SK-N-SH (cell line): Measurements from ENCODE around the gene INHBA. TPM values are rescaled to one million over a fixed set of nuclear protein-coding genes. Genes with fewer than 3 reads are reported as not detected.
A peak's percentile ranks its signal among the peaks of the same experiment; 100 is the strongest.

Experiments
- CTCF ChIA-PET: fragments of 300-600, 350-600 bp; formaldehyde crosslinking; extraction: SDS; loops from one replicate; lab custom pipeline; 2021; lab: Yijun Ruan, JAX
- POLR2A ChIA-PET: fragments of 350-600 bp; sonication (Branson Sonifier 250); formaldehyde crosslinking; extraction: SDS; loops from one replicate; lab custom pipeline; 2020; ENCODE audit warnings: antibody characterized with exemption, inconsistent platforms; lab: Yijun Ruan, JAX
- DNase-seq: peaks from one replicate; pipeline ENCODE4 v3.0.0; 2012
- H2AFZ ChIP-seq: fragments of 200-600 bp; sonication (generic); 2 replicates; pipeline ENCODE4 v1.8.1; 2016; ENCODE audit warnings: antibody characterized with exemption, mild to moderate bottlenecking, low read depth
- H3F3A ChIP-seq: fragments of 200-600 bp; sonication (generic); replicated peaks from 2 replicates; pipeline ENCODE3; 2016; ENCODE audit warnings: antibody characterized with exemption, mild to moderate bottlenecking; ENCODE audit not compliant: insufficient read depth
- H3K27ac ChIP-seq, 2 experiments: fragments of 200-500 bp in 1 of 2; fragments of 200-600 bp in 1 of 2; sonication (Bioruptor generic) in 1 of 2; sonication (generic), shearing (Covaris generic) in 1 of 2; 2 replicates each; pipeline versions ENCODE4 v1.5.1 to v1.6.1; 2014 to 2016; ENCODE audit warnings: low read depth in 2 of 2, inconsistent platforms in 1 of 2, low read length in 1 of 2, mild to moderate bottlenecking in 1 of 2, mixed read lengths in 1 of 2
- H3K27me3 ChIP-seq: fragments of 200-600 bp; sonication (generic), shearing (Covaris generic); 2 replicates; pipeline ENCODE4 v1.6.1; 2016; ENCODE audit warnings: mixed run types; ENCODE audit not compliant: insufficient read depth
- H3K36me3 ChIP-seq, 2 experiments: fragments of 200-500 bp in 1 of 2; fragments of 200-600 bp in 1 of 2; sonication (Bioruptor generic) in 1 of 2; sonication (generic) in 1 of 2; replicated peaks in 1 of 2; 2 replicates each; pipeline versions ENCODE3 to v1.5.1; 2014 to 2016; ENCODE audit warnings: low read length in 1 of 2, mild to moderate bottlenecking in 1 of 2; ENCODE audit not compliant: insufficient read depth in 2 of 2, control insufficient read depth in 1 of 2
- H3K4me1 ChIP-seq, 2 experiments: fragments of 200-500 bp in 1 of 2; fragments of 200-600 bp in 1 of 2; sonication (Bioruptor generic) in 1 of 2; sonication (generic), shearing (Covaris generic) in 1 of 2; 2 replicates each; pipeline versions ENCODE4 v1.5.1 to v1.6.1; 2014 to 2016; ENCODE audit warnings: low read depth in 1 of 2, low read length in 1 of 2, mixed run types in 1 of 2; ENCODE audit not compliant: insufficient read depth in 2 of 2, control insufficient read depth in 1 of 2
- H3K4me2 ChIP-seq: fragments of 200-600 bp; sonication (generic), shearing (Covaris generic); 2 replicates; pipeline ENCODE4 v1.6.1; 2017; ENCODE audit warnings: mixed run types
- H3K4me3 ChIP-seq, 2 experiments: fragments of 200-500 bp in 1 of 2; fragments of 200-600 bp in 1 of 2; sonication (Bioruptor generic) in 1 of 2; sonication (generic), shearing (Covaris generic) in 1 of 2; 2 replicates each; pipeline versions ENCODE4 v1.5.1 to v1.8.1; 2014 to 2016; ENCODE audit warnings: low read depth in 2 of 2, inconsistent platforms in 1 of 2, low read length in 1 of 2, mild to moderate bottlenecking in 1 of 2, mixed read lengths in 1 of 2, moderate library complexity in 1 of 2
- H3K79me2 ChIP-seq: fragments of 200-600 bp; sonication (generic); 2 replicates; pipeline ENCODE4 v1.8.1; 2017; ENCODE audit warnings: mild to moderate bottlenecking; ENCODE audit not compliant: insufficient read depth
- H3K9ac ChIP-seq: fragments of 200-600 bp; sonication (generic); 2 replicates; pipeline ENCODE4 v1.6.1; 2017; ENCODE audit warnings: mixed run types
- H3K9me2 ChIP-seq: fragments of 200-600 bp; sonication (generic); 2 replicates; pipeline ENCODE4 v1.6.1; 2017; ENCODE audit warnings: mixed run types
- H3K9me3 ChIP-seq: fragments of 200-600 bp; sonication (generic); 2 replicates; pipeline ENCODE4 v1.6.1; 2017; ENCODE audit warnings: mixed run types, mild to moderate bottlenecking, moderate library complexity
- H4K20me1 ChIP-seq: fragments of 200-600 bp; sonication (generic); 2 replicates; pipeline ENCODE4 v1.6.1; 2017; ENCODE audit warnings: mild to moderate bottlenecking, mixed run types; ENCODE audit not compliant: insufficient read depth
- CHD2 ChIP-seq: fragments of 150-350 bp; IDR thresholded peaks from 2 replicates; pipeline ENCODE4 v1.6.1; 2018; ENCODE audit warnings: low read length; ENCODE audit not compliant: partially characterized antibody
- ELF1 ChIP-seq: IDR thresholded peaks from 2 replicates; pipeline ENCODE4 v1.4.0; 2012
- FOXM1 ChIP-seq: IDR thresholded peaks from 2 replicates; pipeline ENCODE4 v1.4.0; 2012; ENCODE audit warnings: low read depth, mild to moderate bottlenecking
- GATA2 ChIP-seq: sonication (generic); formaldehyde crosslinking; IDR thresholded peaks from 2 replicates; pipeline ENCODE4 v1.5.0; 2020; ENCODE audit warnings: mild to moderate bottlenecking, missing genetic modification reagents
- IRF3 ChIP-seq: fragments of 150-350 bp; IDR thresholded peaks from 2 replicates; pipeline ENCODE4 v1.6.1; 2016; ENCODE audit warnings: mild to moderate bottlenecking, low read depth, low read length
- JUND ChIP-seq: IDR thresholded peaks from 2 replicates; pipeline ENCODE4 v1.4.0; 2012
- MEF2A ChIP-seq: IDR thresholded peaks from 2 replicates; pipeline ENCODE4 v1.4.0; 2012; ENCODE audit warnings: low read depth, borderline replicate concordance
- POLR2AphosphoS5 ChIP-seq: IDR thresholded peaks from 2 replicates; pipeline ENCODE4 v1.6.1; 2012; ENCODE audit warnings: low read depth, low read length
- RAD21 ChIP-seq: IDR thresholded peaks from 2 replicates; pipeline ENCODE4 v1.6.1; 2012; ENCODE audit warnings: mild to moderate bottlenecking, low read length
- SIN3A ChIP-seq: IDR thresholded peaks from 2 replicates; pipeline ENCODE4 v1.6.1; 2012; ENCODE audit warnings: low read depth, mild to moderate bottlenecking, low read length, moderate library complexity, borderline replicate concordance
- SMC3 ChIP-seq: IDR thresholded peaks from 2 replicates; pipeline ENCODE4 v1.6.1; 2012; ENCODE audit warnings: low read depth, low read length, improper control_type of control experiment
- TCF12 ChIP-seq: IDR thresholded peaks from 2 replicates; pipeline ENCODE4 v1.4.0; 2012
- USF2 ChIP-seq: fragments of 150-350 bp; IDR thresholded peaks from 2 replicates; pipeline ENCODE4 v1.6.1; 2017; ENCODE audit warnings: antibody characterized with exemption, low read length, low read depth, borderline replicate concordance
- ZBTB33 ChIP-seq: IDR thresholded peaks from 2 replicates; pipeline ENCODE4 v1.4.0; 2012; ENCODE audit warnings: low read depth, borderline replicate concordance
- WGBS: methylation state at CpG from one replicate; pipeline ENCODE4 v1.1.6; 2017; ENCODE audit warnings: low lambda C conversion rate; 5-methylcytosine and 5-hydroxymethylcytosine counted together
- polyA plus RNA-seq, 3 experiments: library from polyadenylated mRNA; depleted of rRNA; stranded (reverse); fragments of >200 nt; gene quantifications; 2 replicates each; pipeline ENCODE4 v1.2.3, GENCODE V29; 2012
- TF ChIP-seq, protein P1 (sequence below): IDR thresholded peaks from 2 replicates; pipeline ENCODE4 v1.4.0; 2012; ENCODE audit warnings: low read depth, borderline replicate concordance
- TF ChIP-seq, protein P2 (sequence below): fragments of 200-600 bp; sonication (generic); IDR thresholded peaks from 2 replicates; pipeline ENCODE4 v1.6.1; 2017; ENCODE audit warnings: antibody characterized with exemption, mild to moderate bottlenecking, moderate library complexity
- TF ChIP-seq, protein P3 (sequence below): IDR thresholded peaks from 2 replicates; pipeline ENCODE4; 2012

Gene INHBA
- polyA plus RNA-seq, 1 of the 3 experiments (the other 2 are of a cell fraction) = 81.0 TPM

- TF ChIP-seq, protein P1, sequence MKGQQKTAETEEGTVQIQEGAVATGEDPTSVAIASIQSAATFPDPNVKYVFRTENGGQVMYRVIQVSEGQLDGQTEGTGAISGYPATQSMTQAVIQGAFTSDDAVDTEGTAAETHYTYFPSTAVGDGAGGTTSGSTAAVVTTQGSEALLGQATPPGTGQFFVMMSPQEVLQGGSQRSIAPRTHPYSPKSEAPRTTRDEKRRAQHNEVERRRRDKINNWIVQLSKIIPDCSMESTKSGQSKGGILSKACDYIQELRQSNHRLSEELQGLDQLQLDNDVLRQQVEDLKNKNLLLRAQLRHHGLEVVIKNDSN = no peak
- TF ChIP-seq IRF3 (no peak), USF2 (no peak), CHD2 (no peak), GATA2 (CRISPR knock-in tag) (no peak), MEF2A (no peak), SMC3 (no peak)
These were observed 13.8 kb upstream of the INHBA start (continued) for GRCh38 chr7:41716691-41717090.

GRCh38 chr7:41715000-41715399 is 12.1 kb upstream of the INHBA start:
- Histone ChIP-seq H3K9ac (no peak overlapping the region), H3K4me2 (no peak overlapping the region), H4K20me1 (no peaks in the 10 kb centered on the region), H2AFZ (no peak overlapping the region), H3K27ac (no peak overlapping the region), H3K27me3 (no peaks in the 10 kb centered on the region), H3K79me2 (no peaks in the 10 kb centered on the region), H3K9me2 (no peaks in the 10 kb centered on the region), H3K4me1 (no peaks in the 10 kb centered on the region), H3K4me3 (no peak overlapping the region), H3K9me3 (no peaks in the 10 kb centered on the region), H3F3A (peaks cover 9% of the 10 kb centered on the region), H3K36me3 (no peaks in the 10 kb centered on the region)
- ChIA-PET POLR2A (no interaction called here), CTCF (interaction anchor here (0.6 to 5.4 kb wide), 6 partner anchors 10 to 1819 kb away, joined by 3 to 38 read pairs (median 8); no protein-coding TSS in a partner anchor)
- 73% methylated on average over 8 of the region's 8 CpGs for WGBS
- TF ChIP-seq SIN3A (no peak), ELF1 (no peak), FOXM1 (no peak)
- no peak for DNase-seq

DNA sequence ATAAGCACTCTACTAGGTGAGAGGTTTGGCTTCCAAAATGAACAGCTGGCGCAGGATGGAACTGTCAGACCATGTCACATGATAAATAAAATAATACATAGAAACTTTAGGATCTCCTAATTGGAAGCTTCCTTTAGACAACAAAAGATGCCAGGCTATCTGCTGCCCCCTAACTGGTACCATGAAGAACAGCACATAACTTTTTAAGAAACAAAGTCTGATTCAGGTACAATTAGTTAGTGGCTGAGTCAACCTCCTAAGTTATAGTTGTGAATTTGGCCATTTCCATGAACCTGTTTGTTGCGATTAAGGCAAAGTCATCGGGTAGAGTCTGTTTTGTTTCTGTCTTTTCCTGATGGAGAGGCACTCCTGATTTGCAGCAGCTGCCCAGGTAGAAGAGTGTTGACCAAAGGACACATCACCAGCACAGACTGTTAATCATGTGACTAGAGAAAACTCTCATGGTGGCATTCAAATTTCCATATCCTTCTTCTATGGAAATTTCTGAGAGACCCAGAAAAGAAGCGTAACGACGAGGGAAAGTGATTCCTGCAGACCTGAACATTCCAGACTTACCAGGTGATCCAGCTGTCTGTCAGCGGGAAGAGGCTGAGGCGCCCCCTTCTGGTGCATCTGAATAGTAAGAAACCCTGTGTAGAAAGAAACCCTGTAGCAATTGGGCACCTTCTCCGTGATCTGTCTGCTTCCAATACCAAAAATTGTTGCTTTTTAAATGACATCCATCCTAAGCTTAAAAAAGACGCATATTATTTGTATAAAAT is 8.6 kb upstream of the INHBA start:
- Histone ChIP-seq H3K4me2 (no peak overlapping the region), H3K27me3 (no peaks in the 10 kb centered on the region), H2AFZ (no peak overlapping the region), H3K4me1 (peaks cover under 1 to 4% of the 10 kb centered on the region in 2 experiments; a peak in 2 of 4 replicates), H3K27ac (no peak overlapping the region), H3K79me2 (peaks cover 5% of the 10 kb centered on the region; the same call in 1 of the 2 replicates), H3K9me3 (no peaks in the 10 kb centered on the region), H3K9me2 (no peaks in the 10 kb centered on the region), H3K9ac (no peak overlapping the region), H4K20me1 (no peaks in the 10 kb centered on the region), H3K4me3 (no peak overlapping the region), H3K36me3 (no peaks in the 10 kb centered on the region), H3F3A (peaks cover 14% of the 10 kb centered on the region)
- no peak for TF ChIP-seq POLR2AphosphoS5
- TF ChIP-seq, protein P2, sequence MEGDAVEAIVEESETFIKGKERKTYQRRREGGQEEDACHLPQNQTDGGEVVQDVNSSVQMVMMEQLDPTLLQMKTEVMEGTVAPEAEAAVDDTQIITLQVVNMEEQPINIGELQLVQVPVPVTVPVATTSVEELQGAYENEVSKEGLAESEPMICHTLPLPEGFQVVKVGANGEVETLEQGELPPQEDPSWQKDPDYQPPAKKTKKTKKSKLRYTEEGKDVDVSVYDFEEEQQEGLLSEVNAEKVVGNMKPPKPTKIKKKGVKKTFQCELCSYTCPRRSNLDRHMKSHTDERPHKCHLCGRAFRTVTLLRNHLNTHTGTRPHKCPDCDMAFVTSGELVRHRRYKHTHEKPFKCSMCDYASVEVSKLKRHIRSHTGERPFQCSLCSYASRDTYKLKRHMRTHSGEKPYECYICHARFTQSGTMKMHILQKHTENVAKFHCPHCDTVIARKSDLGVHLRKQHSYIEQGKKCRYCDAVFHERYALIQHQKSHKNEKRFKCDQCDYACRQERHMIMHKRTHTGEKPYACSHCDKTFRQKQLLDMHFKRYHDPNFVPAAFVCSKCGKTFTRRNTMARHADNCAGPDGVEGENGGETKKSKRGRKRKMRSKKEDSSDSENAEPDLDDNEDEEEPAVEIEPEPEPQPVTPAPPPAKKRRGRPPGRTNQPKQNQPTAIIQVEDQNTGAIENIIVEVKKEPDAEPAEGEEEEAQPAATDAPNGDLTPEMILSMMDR = peak; percentile 54
- no peak for TF ChIP-seq JUND
- TF ChIP-seq TCF12 = no peak
- TF ChIP-seq RAD21 = peak; percentile 53
- TF ChIP-seq, protein P3, sequence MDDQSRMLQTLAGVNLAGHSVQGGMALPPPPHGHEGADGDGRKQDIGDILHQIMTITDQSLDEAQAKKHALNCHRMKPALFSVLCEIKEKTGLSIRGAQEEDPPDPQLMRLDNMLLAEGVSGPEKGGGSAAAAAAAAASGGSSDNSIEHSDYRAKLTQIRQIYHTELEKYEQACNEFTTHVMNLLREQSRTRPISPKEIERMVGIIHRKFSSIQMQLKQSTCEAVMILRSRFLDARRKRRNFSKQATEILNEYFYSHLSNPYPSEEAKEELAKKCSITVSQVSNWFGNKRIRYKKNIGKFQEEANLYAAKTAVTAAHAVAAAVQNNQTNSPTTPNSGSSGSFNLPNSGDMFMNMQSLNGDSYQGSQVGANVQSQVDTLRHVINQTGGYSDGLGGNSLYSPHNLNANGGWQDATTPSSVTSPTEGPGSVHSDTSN = 0 out of 2 replicates have a peak, but pooled peaks have one; percentile 20
- no peak for TF ChIP-seq ZBTB33
- TF ChIP-seq SMC3 = peak; percentile 15; the same call in 1 of the 2 replicates
- CTCF ChIA-PET = interaction anchor here (0.6 to 11.0 kb wide), 25 partner anchors 9 to 1577 kb away, joined by 3 to 148 read pairs (median 4); partner anchors contain the start of genes INHBA, MPLKIP and SUGCT
- peak; percentile 41 for DNase-seq
- POLR2A ChIA-PET = no interaction called here
- 73% methylated on average over 10 of the region's 10 CpGs for WGBS
